DMS53 treated with DMSO at 0.1 percent for 48 hours (cell line): ENCODE data around the gene CAPZA3.
"Not testable (repeated sequence)": the region's sequence is repeated elsewhere in the genome, so short reads cannot be mapped to it uniquely, and the experiment has no call there.

Experiments used
- DNase-seq: peaks from one replicate; lab custom pipeline; 2025; ENCODE audit not compliant: unreplicated experiment; lab: John Stamatoyannopoulos, UW

CAPZA3 gene

GRCh38 chr12:18737819-18738218 lies at the start of gene CAPZA3, which contains the start of gene PLCZ1:
TSS of gene CAPZA3 (plus strand) at chr12:18738119. CDS start at chr12:18738269, 150 bp downstream.
TSS of gene PLCZ1 (minus strand) at chr12:18738012. CDS start at chr12:18737371, 641 bp downstream.
- DNase-seq: no peak

- DNase-seq: peak; percentile 15
Observed at GRCh38 chr12:18689771-18690170, 48.1 kb upstream of the CAPZA3 start.

- DNase-seq: peak; percentile 21
Observed at GRCh38 chr12:18690653-18691052, 47.3 kb upstream of the CAPZA3 start.

GRCh38 chr12:18693986-18694385 lies 43.9 kb upstream of the CAPZA3 start:
- DNase-seq: not testable (repeated sequence)

- DNase-seq: no peak
Observed at GRCh38 chr12:18696971-18697602, 40.8 kb upstream of the CAPZA3 start.

GRCh38 chr12:18700271-18700670 lies 37.6 kb upstream of the CAPZA3 start:
- DNase-seq: no peak

- DNase-seq: no peak
Observed at GRCh38 chr12:18703321-18703720, 34.6 kb upstream of the CAPZA3 start.

GRCh38 chr12:18703911-18704310 lies 34.0 kb upstream of the CAPZA3 start:
- no peak for DNase-seq

GRCh38 chr12:18706798-18707197 lies 31.1 kb upstream of the CAPZA3 start:
- DNase-seq: no peak

- DNase-seq: no peak
Observed at GRCh38 chr12:18716236-18716635, 21.7 kb upstream of the CAPZA3 start.

- no peak for DNase-seq
Observed at GRCh38 chr12:18718462-18718861, 19.5 kb upstream of the CAPZA3 start.

GRCh38 chr12:18719922-18720510 lies 17.9 kb upstream of the CAPZA3 start:
- no peak for DNase-seq

GRCh38 chr12:18720690-18721089 lies 17.2 kb upstream of the CAPZA3 start:
- DNase-seq: no peak

GRCh38 chr12:18721452-18721851 lies 16.5 kb upstream of the CAPZA3 start:
- no peak for DNase-seq

- peak; percentile 83 for DNase-seq
Observed at GRCh38 chr12:18723752-18724151, 14.2 kb upstream of the CAPZA3 start.

GRCh38 chr12:18731156-18731555 lies 6.8 kb upstream of the CAPZA3 start:
- DNase-seq: no peak

- DNase-seq: no peak
Observed at GRCh38 chr12:18747895-18748294, 10.0 kb downstream of the CAPZA3 start.

GRCh38 chr12:18749386-18749957 lies 11.6 kb downstream of the CAPZA3 start:
- no peak for DNase-seq

GRCh38 chr12:18750085-18750484 lies 12.2 kb downstream of the CAPZA3 start:
- no peak for DNase-seq

- no peak for DNase-seq
Observed at GRCh38 chr12:18751866-18752265, 13.9 kb downstream of the CAPZA3 start.

GRCh38 chr12:18752280-18752920 lies 14.5 kb downstream of the CAPZA3 start:
- DNase-seq: no peak

GRCh38 chr12:18752947-18753346 lies 15.0 kb downstream of the CAPZA3 start:
- peak; percentile 7 for DNase-seq
